SIG-M5 treated with dmso at 0.1 percent for 504 hours (cell line): ENCODE measurements around the gene CEMIP.

ENCODE experiments used
- DNase-seq: peaks from one replicate; lab custom pipeline; 2025; ENCODE audit not compliant: unreplicated experiment; lab: John Stamatoyannopoulos, UW

The CEMIP gene

DNA sequence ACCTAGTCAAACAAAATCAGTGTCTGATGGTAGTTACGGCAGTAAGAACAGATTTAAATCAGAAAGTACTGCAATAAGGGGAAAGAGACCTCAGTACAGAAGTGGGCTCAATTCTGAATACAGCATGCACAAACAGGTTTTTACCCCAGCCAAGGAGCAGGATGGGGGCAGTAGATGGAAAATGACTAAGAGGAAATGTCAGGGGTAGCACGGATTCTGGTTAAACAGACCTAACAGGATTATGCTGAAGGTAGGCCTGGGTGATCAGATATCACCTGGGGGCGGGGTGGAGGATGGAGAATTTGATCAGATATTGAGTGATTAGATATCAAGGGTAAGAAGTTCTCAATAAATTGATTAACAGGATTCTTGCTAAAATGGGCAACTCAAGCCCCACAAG, 191.5 kb downstream of the CEMIP start:
- no peak for DNase-seq

DNA sequence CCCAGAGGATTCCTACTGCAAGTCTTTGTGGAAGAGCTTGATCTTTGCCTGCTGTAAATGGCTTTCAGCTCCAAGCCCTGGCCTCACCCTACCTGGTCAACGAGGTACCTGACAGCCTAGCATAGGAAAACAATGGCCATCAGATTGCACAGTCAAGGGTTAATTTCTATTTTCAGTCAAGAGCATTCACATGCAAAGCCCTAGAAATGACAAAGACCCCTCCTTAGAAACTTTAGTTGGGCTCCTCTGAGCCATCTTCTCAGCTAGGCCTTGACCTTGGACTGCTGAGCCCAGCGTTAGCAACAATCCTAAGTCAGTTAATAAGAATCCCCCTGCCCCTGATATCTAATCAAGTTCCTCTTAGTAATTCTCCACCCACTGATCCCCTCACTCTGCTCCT, 192.0 kb downstream of the CEMIP start:
- no peak for DNase-seq

GRCh38 chr15:80972276-80972675, 193.1 kb downstream of the CEMIP start:
- no peak for DNase-seq

DNA sequence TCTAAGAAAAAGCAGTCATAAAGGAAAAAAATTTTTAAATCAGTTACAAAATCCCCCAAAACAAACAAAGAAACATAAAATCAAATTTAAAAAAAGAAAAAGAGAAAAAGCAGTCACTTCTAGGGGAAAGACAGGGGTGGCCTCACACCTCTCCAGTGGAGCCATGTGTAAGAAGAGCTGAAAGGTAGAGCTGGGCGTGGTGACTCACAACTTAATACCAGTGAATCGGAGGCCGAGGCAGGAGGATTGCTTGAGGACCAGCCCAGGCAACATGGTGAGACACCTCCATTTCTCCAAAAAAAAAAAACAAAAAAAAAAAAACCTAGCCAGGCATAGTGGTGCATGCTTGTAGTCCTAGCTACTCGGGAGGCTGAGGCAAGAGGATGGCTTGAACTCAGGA, 195.7 kb downstream of the CEMIP start:
- no peak for DNase-seq

DNA sequence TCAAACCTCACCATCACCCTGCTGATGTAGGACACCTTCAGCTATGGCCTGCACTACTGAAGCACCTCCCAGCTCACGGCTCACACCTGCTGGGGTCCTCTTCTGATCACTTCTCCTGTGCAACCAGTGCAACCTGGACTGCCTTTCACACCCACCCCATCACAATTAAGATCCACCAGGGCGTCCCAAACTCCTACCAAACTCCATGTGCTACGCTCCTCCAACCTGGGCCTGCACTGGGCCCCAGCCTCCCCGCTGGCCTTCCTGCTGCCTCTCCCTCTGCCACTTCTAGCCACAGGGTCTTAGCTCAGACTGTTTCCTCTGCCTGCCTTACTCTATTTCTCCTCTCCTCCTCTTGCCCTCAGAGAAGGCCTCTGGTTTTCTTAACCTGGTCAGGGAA, 197.7 kb downstream of the CEMIP start:
- DNase-seq = no peak

DNA sequence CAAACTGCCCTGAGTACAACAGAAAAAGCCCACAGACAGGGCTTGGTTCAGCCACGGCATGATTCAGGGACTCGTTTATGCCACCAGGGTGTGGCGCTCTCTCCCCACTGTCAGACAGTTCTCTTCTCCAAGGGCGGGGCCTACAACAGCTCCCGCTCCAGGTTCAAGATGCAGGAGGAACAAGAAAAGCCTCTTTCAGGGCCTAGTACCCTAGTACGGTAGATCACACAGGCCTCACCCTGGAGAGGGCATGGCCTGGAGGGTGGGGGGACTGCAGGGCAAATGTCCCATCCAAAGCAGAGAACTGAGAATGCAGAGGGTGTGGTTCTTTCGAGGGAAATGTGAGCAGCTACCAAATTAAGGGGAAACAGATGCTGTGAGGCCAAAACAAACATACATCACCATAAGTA, 198.5 kb downstream of the CEMIP start:
- peak; percentile 60 for DNase-seq

GRCh38 chr15:80978685-80979329, 199.6 kb downstream of the CEMIP start:
- DNase-seq = no peak

DNA sequence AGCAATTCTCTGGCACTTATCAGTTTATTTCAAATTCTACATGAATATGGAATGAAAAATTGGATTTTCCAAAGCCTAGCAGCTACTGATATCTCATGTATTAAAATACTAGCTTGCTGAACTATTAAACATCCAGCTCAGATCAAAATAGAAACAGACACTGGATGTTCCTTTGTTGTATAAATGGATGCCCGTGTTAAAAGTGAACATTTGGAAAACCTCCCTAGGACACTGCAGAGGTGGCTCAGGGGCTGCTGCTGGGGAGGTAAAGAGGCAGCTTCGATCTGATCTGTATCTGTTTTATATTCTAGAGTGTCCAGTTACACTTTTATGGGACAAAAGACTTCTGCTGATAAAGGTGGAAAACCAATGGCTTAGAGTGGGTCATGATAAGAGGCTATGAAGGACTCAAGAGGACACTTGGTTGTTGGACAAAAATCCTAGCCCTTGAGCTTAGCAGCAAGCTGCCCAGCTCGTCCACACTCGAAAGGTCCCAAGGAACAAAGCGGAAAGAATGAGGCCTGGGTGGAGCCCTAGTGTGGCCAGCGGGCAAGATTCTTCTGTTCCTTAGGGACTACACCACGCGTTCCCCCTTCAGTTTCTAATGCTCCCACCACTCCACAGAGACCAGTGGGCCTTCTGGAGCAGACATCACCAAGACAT, 200.5 kb downstream of the CEMIP start:
- no peak for DNase-seq

DNA sequence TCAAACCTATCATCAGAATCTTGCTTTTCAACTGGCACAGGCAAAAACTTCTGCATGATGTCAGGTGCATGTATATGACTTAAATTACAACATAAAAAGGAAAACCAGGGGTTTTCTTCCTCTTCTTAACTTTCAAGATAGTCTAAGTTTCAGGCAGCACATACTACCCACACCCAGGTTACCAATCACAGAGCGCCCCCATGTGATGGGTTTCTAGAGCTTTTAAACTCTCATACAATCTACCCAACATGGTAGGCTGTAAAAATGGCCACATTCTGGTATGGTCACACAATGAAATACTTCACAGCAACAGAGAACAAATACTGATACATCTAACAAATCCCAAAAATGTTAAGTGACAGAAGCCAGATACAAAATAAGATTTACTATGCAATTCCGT, 203.0 kb downstream of the CEMIP start:
- peak; percentile 20 for DNase-seq

GRCh38 chr15:80982839-80983238, 203.7 kb downstream of the CEMIP start:
- no peak for DNase-seq

DNA sequence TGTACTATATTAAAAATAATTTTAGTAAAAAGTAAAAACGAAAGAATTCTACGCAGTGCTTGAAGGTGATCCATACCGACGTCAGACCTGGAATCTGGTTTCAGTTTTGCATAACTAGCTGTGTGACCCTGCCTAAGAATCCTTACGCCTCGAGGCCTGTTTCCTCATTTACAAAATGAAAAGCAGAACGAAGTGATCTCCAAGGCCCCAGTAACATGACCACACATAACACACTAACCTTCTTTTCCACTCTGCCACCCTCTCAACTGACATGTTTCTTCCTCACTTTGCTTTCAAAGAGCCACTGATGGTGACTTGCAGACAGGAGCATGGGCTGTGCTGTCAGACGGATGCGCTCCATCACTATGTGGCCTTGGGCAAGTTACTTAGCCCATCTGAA, 205.7 kb downstream of the CEMIP start:
- DNase-seq = peak; percentile 90

DNA sequence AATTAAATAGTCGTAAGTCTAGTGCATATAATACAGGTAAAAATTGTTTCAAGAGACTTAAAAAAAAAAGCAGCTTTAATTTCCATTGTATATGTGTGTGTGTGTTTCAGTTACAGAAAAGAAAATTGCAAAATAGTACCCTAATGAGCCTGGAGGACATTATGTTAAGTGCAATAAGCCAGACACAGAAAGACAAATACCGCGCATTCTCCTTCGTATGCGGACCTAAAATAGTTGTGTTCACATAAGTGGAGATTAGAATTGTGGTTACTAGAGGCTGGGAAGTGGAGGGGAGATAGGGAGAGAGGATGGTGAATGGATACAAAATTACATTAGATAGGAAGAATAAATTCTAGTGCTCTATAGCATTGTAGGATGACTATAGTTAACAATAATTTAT, 206.8 kb downstream of the CEMIP start:
- no peak for DNase-seq

DNA sequence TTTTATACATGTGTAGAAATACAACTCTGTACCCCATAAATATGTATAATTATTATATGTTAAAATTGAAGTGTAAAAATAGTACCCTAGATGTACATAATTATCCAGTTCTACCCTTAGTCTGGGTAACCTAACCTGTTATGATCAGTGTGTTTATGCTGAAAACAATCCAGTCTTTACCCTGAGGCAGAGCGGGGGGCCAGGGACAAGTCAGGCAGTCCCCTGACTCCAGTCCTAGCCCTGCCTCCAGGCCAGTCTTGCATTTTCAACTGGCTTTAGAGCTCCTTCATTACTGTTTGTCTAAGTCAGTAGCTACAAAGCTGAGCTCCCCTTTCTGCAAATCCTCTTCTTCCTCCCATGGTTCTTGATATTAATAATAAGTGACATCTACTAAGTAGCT, 207.3 kb downstream of the CEMIP start:
- DNase-seq = no peak

DNA sequence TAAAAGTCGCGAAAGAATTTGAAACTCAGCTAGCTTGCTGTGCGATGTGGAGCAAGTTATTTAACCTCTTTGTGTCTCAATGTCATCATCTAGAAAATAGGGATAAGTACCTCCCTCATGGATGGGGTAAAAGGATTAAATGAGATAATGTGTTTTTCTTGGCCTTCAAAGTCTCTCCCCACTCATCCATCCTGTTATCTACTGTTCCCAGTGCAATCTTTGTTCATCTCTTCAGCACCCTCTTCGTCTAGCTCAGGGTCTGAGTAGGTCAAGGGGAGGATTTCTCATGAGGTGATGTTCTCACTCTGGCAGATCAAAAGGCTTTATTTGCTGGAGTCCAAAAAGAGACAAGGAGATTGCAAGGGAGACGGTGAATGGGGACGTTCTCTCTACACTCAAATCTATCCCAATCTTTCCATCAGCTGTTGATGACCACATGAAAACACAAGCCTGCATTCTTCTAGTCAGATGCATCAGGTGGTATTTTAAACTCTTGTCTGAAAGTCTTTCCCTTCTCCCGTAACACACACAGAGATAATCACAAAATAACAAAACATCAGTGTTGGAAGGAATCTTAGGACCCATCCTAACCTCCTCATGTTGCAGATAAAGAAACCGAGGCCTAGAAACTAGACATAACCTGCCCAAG, 209.1 kb downstream of the CEMIP start:
- DNase-seq = no peak

- DNase-seq = no peak
These were observed 209.9 kb downstream of the CEMIP start for GRCh38 chr15:80989081-80989517.

GRCh38 chr15:80989518-80990478, 210.6 kb downstream of the CEMIP start, which contains the start of gene MESD:
TSS of gene MESD (minus strand) at chr15:80989819. CDS start at chr15:80989791, 28 bp downstream.
- DNase-seq = peak; percentile 94

DNA sequence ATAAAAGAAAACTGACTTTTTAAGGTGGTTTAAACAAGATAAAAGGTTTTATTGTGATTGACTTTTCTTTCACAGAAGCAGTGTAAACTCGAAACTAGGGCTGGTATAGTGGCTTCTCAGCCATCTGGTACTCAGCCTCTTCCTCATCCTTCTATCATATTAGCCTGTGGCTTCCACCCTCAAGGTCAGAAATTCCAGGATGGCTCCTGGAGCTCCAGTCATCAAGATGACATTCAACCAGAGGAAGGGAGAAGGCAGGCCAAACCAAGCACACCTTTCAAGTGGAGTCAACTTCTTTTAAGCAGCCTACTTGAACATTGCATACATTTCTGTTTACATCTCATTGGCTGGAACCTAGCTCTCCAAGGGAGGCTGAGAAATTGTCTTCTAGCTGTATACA, 211.8 kb downstream of the CEMIP start:
- DNase-seq = no peak

DNA sequence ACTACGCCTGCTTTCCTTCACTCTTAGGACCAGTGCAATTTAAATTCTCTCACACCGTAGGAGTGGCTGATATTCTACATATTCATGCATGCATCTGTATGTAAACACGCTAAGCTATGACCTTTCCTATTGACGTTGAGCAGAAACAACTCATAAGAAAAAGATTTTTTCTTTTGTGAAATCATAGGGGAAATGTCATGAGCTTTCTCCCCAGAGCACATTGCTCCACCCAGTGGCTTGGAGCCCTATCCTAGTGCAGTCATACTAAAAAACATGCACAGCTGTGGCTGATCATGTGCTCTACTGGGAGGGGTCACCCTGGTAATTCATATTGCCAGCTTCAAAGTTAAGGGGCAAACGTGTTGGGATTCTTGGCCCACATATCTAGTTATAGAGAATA, 212.3 kb downstream of the CEMIP start:
- DNase-seq = peak; percentile 53

GRCh38 chr15:80992006-80992405, 212.8 kb downstream of the CEMIP start:
- DNase-seq = no peak

DNA sequence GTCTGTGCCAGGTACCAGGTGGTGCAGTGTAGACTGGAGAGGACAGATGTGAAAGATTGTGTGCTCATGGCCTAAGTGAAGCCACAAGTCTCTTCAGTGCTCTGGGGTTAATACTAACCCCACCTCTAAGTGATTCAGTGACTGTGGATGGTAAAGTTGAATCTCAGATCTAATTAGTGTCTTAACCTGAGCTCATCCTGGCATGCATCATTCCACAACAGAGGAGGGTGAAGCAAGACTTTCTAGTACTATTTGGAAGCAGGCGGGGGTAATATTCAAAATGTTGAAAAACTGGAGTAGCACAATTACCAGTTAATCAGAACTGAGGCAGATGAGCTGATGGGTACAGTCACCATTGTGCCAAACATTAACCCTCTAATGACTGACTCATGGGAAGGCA, 213.3 kb downstream of the CEMIP start:
- DNase-seq = no peak

GRCh38 chr15:80996247-80996646, 217.1 kb downstream of the CEMIP start:
- DNase-seq = no peak
